GM18502 (cell line): ENCODE results near the gene RPL32.
A peak's percentile ranks its signal among the peaks of the same experiment; 100 is the strongest.
"Not testable (repeated sequence)": the region's sequence is repeated elsewhere in the genome, so short reads cannot be mapped to it uniquely, and the experiment has no call there.

Source experiments
- ATAC-seq: cut with Tn5 transposase; IDR thresholded peaks from one replicate; pipeline ENCODE4 v1.9.1; 2021; ENCODE audit warnings: mild to moderate bottlenecking; ENCODE audit not compliant: unreplicated experiment, poor library complexity

Gene RPL32

GRCh38 chr3:12868039-12869034 lies 27.0 kb upstream of the RPL32 start:
- peak; percentile 76 for ATAC-seq

GRCh38 chr3:12866836-12867235 lies 25.5 kb upstream of the RPL32 start:
- no peak for ATAC-seq

GRCh38 chr3:12865271-12865670 lies 23.9 kb upstream of the RPL32 start:
- no peak for ATAC-seq

- no peak for ATAC-seq
These were observed 21.0 kb upstream of the RPL32 start for GRCh38 chr3:12862387-12862786.

- no peak for ATAC-seq
These were observed 20.2 kb upstream of the RPL32 start for GRCh38 chr3:12861611-12862010.

GRCh38 chr3:12859840-12860239 lies 18.5 kb upstream of the RPL32 start:
- no peak for ATAC-seq

GRCh38 chr3:12856626-12857025 lies 15.3 kb upstream of the RPL32 start:
- ATAC-seq, result no peak

GRCh38 chr3:12854565-12854964 lies 13.2 kb upstream of the RPL32 start:
- ATAC-seq, result no peak

- ATAC-seq, result not testable (repeated sequence)
These were observed 12.5 kb upstream of the RPL32 start for GRCh38 chr3:12853847-12854246.

- ATAC-seq, result no peak
These were observed 10.8 kb upstream of the RPL32 start for GRCh38 chr3:12852201-12852600.

- no peak for ATAC-seq
These were observed 4.4 kb upstream of the RPL32 start for GRCh38 chr3:12845811-12846210.

- ATAC-seq, result no peak
These were observed 1.1 kb upstream of the RPL32 start for GRCh38 chr3:12842469-12842868.

- no peak for ATAC-seq
These were observed 584 bp upstream of the RPL32 start for GRCh38 chr3:12841970-12842328.

- peak; percentile 39 for ATAC-seq
These were observed 695 bp downstream of the RPL32 start for GRCh38 chr3:12840591-12841148.

- ATAC-seq, result not testable (repeated sequence)
These were observed 1.2 kb downstream of the RPL32 start for GRCh38 chr3:12840148-12840547.

- ATAC-seq, result no peak
These were observed 2.0 kb downstream of the RPL32 start for GRCh38 chr3:12839156-12839946.

GRCh38 chr3:12838179-12838965 lies 3.0 kb downstream of the RPL32 start:
- ATAC-seq, result no peak

GRCh38 chr3:12837295-12837986 lies 3.9 kb downstream of the RPL32 start:
- no peak for ATAC-seq

- ATAC-seq, result no peak
These were observed 6.2 kb downstream of the RPL32 start for GRCh38 chr3:12835052-12835665.
